Astrocyte (in vitro differentiated cells and primary cell): Measurements from ENCODE around the gene TSEN2. TPM values are rescaled to one million over a fixed set of nuclear protein-coding genes. Genes with fewer than 3 reads are reported as not detected.

Source experiments
- DNase-seq: peaks from one replicate; pipeline ENCODE4 v3.0.0-alpha.2; 2010; ENCODE audit warnings: low read depth
- FAIRE-seq: peaks from 2 replicates; lab custom pipeline; 2011; peaks lifted over from hg19 to GRCh38; lab: Jason Lieb, UNC
- H2AFZ ChIP-seq: 2 replicates; pipeline ENCODE4 v1.6.0; 2012; ENCODE audit warnings: low read depth, low read length, inconsistent platforms
- H3K27ac ChIP-seq: 2 replicates; pipeline ENCODE4 v1.5.1; 2011; ENCODE audit warnings: low read depth, low read length, inconsistent platforms
- H3K27me3 ChIP-seq: 2 replicates; pipeline ENCODE4 v1.6.0; 2011; ENCODE audit warnings: low read length, inconsistent platforms; ENCODE audit not compliant: insufficient read depth
- H3K36me3 ChIP-seq: 2 replicates; pipeline ENCODE4 v1.5.1; 2011; ENCODE audit warnings: low read length, inconsistent platforms; ENCODE audit not compliant: insufficient read depth
- H3K4me1 ChIP-seq: 2 replicates; pipeline ENCODE4 v1.5.1; 2011; ENCODE audit warnings: low read length, inconsistent platforms; ENCODE audit not compliant: insufficient read depth
- H3K4me2 ChIP-seq: 2 replicates; pipeline ENCODE4 v1.6.0; 2012; ENCODE audit warnings: low read length, inconsistent platforms
- H3K4me3 ChIP-seq: 2 replicates; pipeline ENCODE4 v1.5.1; 2011; ENCODE audit warnings: low read depth, mild to moderate bottlenecking, low read length, inconsistent platforms; ENCODE audit not compliant: insufficient read depth
- H3K79me2 ChIP-seq: 2 replicates; pipeline ENCODE4 v1.6.0; 2012; ENCODE audit warnings: mild to moderate bottlenecking, low read length, inconsistent platforms; ENCODE audit not compliant: insufficient read depth
- H3K9ac ChIP-seq: 2 replicates; pipeline ENCODE4 v1.6.0; 2012; ENCODE audit warnings: mild to moderate bottlenecking, low read length, inconsistent platforms
- H3K9me3 ChIP-seq: 2 replicates; pipeline ENCODE4 v1.5.1; 2012; ENCODE audit warnings: low read depth, mild to moderate bottlenecking, low read length, inconsistent platforms; ENCODE audit not compliant: insufficient read depth
- H4K20me1 ChIP-seq: 2 replicates; pipeline ENCODE4 v1.6.0; 2012; ENCODE audit warnings: low read length, inconsistent platforms; ENCODE audit not compliant: insufficient read depth
- H3K27ac Mint-ChIP-seq: one replicate; pipeline ENCODE4 v1.8.0; 2021; ENCODE audit warnings: mild to moderate bottlenecking, mixed read lengths; ENCODE audit not compliant: unreplicated experiment
- H3K27me3 Mint-ChIP-seq: one replicate; pipeline ENCODE4 v1.8.0; 2021; ENCODE audit warnings: low read depth, mixed read lengths; ENCODE audit not compliant: unreplicated experiment
- H3K36me3 Mint-ChIP-seq: one replicate; pipeline ENCODE4 v1.8.0; 2021; ENCODE audit warnings: low read depth, mixed read lengths; ENCODE audit not compliant: unreplicated experiment
- H3K4me1 Mint-ChIP-seq: one replicate; pipeline ENCODE4 v1.8.0; 2021; ENCODE audit warnings: low read depth, mixed read lengths; ENCODE audit not compliant: unreplicated experiment
- H3K4me3 Mint-ChIP-seq: one replicate; pipeline ENCODE4 v1.8.0; 2021; ENCODE audit warnings: mild to moderate bottlenecking, moderate library complexity, mixed read lengths; ENCODE audit not compliant: unreplicated experiment
- H3K9me3 Mint-ChIP-seq: one replicate; pipeline ENCODE4 v1.8.0; 2021; ENCODE audit warnings: mild to moderate bottlenecking, mixed read lengths; ENCODE audit not compliant: unreplicated experiment
- EZH2 ChIP-seq: IDR thresholded peaks from 2 replicates; pipeline ENCODE4 v1.6.1; 2012; ENCODE audit warnings: mild to moderate bottlenecking, low read length, inconsistent platforms; ENCODE audit not compliant: insufficient read depth
- total RNA-seq: library from RNA; stranded (reverse); gene quantifications from 2 replicates; pipeline ENCODE4 v1.2.1, GENCODE V29; 2021
- TF ChIP-seq, protein P1 (sequence below): IDR thresholded peaks from 2 replicates; pipeline ENCODE4 v1.5.1; 2011; ENCODE audit warnings: low read depth, mild to moderate bottlenecking, inconsistent platforms, low read length, moderate library complexity; ENCODE audit not compliant: insufficient read depth

The TSEN2 gene
- total RNA-seq, 1 donor from 2014 or later, result 9.7 TPM

DNA sequence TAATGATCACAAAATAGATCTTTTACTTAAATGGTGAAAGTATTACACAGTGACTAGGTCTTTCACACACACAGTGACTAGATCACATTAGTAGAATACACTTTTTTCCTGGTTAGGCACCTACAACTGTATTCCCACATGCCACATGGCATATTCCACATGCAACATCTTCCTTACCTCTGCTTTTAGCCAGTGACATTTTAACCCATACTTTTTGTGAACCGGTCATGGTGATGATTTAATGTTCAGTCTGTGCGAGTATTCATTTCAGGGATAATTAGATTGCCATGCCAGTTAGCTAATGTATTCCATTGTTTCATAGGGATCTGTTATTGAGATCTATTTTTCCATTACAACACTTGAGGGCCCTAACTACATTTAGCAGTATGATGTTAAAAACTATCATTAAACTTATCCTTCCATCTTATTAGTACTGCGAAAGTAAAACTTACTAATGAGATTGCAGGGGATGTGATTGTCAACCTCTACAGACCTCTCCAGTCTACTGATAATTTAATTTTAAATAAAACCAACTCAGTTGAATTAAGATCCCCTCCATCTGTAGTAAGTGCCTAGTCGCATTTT, 28.3 kb downstream of the TSEN2 start:
- Mint-ChIP-seq H3K9me3 (no peaks in the 10 kb centered on the region), H3K27ac (no peak overlapping the region), H3K4me1 (peaks cover 24% of the 10 kb centered on the region), H3K27me3 (no peaks in the 10 kb centered on the region), H3K4me3 (no peak overlapping the region), H3K36me3 (peaks cover 4% of the 10 kb centered on the region)
- FAIRE-seq, result no peak
- Histone ChIP-seq H3K27ac (no peak overlapping the region), H3K4me3 (no peak overlapping the region), H3K9me3 (no peaks in the 10 kb centered on the region), H3K9ac (no peak overlapping the region), H3K27me3 (no peaks in the 10 kb centered on the region), H4K20me1 (no peaks in the 10 kb centered on the region), H3K36me3 (peaks cover 3% of the 10 kb centered on the region), H3K79me2 (no peaks in the 10 kb centered on the region), H2AFZ (no peak overlapping the region), H3K4me1 (peaks cover 14% of the 10 kb centered on the region), H3K4me2 (no peak overlapping the region)
- TF ChIP-seq EZH2, result no peak
- TF ChIP-seq, protein P1, sequence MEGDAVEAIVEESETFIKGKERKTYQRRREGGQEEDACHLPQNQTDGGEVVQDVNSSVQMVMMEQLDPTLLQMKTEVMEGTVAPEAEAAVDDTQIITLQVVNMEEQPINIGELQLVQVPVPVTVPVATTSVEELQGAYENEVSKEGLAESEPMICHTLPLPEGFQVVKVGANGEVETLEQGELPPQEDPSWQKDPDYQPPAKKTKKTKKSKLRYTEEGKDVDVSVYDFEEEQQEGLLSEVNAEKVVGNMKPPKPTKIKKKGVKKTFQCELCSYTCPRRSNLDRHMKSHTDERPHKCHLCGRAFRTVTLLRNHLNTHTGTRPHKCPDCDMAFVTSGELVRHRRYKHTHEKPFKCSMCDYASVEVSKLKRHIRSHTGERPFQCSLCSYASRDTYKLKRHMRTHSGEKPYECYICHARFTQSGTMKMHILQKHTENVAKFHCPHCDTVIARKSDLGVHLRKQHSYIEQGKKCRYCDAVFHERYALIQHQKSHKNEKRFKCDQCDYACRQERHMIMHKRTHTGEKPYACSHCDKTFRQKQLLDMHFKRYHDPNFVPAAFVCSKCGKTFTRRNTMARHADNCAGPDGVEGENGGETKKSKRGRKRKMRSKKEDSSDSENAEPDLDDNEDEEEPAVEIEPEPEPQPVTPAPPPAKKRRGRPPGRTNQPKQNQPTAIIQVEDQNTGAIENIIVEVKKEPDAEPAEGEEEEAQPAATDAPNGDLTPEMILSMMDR, result no peak
- DNase-seq, result no peak

DNA sequence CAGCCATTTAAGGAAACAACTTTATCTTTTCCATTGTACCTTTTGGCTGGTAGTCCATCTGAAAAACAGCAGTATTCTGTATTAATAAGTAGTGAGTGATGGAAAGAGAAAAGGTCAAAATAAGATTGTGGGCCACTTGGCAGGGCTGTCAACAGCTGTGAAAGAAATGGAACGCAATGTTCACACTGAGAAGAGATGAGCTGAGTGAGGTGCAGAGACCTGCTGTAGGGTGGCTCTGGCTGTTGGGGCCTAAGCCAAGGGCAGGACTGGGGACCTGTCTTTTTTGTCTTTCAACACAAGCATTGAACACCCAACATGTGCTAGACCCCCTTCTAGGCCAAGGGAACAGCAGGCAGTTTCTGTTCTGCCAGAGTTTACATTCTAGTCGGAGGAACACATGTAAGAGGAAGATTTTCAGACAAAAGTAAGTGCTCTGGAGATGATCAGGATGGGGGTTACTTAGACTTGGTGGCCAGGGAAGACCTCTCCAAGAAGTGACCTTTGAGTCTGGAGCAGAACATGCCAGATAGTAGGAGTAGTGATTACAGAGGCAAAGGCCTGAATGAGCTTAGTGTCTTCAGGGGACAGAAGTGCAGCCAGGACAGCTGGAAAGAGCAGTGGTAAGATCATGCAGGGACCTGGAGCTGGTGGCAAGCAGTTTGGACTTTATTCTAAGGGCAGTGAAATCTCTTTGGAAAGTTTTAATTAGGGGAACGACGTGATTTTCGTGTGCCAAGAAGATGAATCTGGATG, 29.6 kb downstream of the TSEN2 start:
- no peaks in the 10 kb centered on the region for H3K27me3 ChIP-seq
- peaks cover 3% of the 10 kb centered on the region for H3K36me3 ChIP-seq
- TF ChIP-seq EZH2, result no peak
- TF ChIP-seq, protein P1, result no peak
- no peak overlapping the region for H3K9ac ChIP-seq
- FAIRE-seq (no peak), DNase-seq (no peak)
- no peaks in the 10 kb centered on the region for H3K79me2 ChIP-seq
- H3K27ac Mint-ChIP-seq, result no peak overlapping the region
- H4K20me1 ChIP-seq, result no peaks in the 10 kb centered on the region
- H3K36me3 Mint-ChIP-seq, result peaks cover 4% of the 10 kb centered on the region
- H3K27me3 Mint-ChIP-seq, result no peaks in the 10 kb centered on the region
- H3K4me3 Mint-ChIP-seq, result no peak overlapping the region
- H3K9me3 ChIP-seq, result no peaks in the 10 kb centered on the region
- no peak overlapping the region for H2AFZ ChIP-seq
- H3K4me2 ChIP-seq, result no peak overlapping the region
- H3K4me3 ChIP-seq, result no peak overlapping the region
- H3K4me1 ChIP-seq, result peaks cover 5% of the 10 kb centered on the region
- H3K9me3 Mint-ChIP-seq, result no peaks in the 10 kb centered on the region
- no peak overlapping the region for H3K27ac ChIP-seq
- peaks cover 19% of the 10 kb centered on the region for H3K4me1 Mint-ChIP-seq

DNA sequence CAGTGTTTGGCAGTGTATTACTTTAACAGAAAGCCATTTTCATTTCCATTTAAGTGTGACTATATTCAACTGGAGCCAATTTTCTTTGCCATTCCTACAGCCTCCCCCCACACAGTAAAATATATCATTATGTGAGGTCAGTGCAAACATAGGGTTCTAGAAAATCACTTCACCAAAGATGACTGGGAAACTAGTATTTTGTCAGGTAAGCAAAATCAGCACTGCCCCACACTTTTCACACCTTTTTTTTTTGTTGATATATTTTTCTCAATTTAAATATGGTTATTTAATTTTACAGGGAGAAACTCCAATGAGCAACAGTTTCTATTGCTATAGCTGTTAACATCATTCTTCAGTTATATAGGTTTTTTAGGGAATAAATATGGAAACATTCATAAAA, 31.4 kb downstream of the TSEN2 start:
- Histone ChIP-seq H3K27me3 (no peaks in the 10 kb centered on the region), H4K20me1 (no peaks in the 10 kb centered on the region), H3K4me3 (no peak overlapping the region), H3K79me2 (no peaks in the 10 kb centered on the region), H3K9ac (no peak overlapping the region), H3K4me1 (no peaks in the 10 kb centered on the region), H3K4me2 (no peak overlapping the region), H3K36me3 (peaks cover 3% of the 10 kb centered on the region), H2AFZ (no peak overlapping the region), H3K9me3 (no peaks in the 10 kb centered on the region), H3K27ac (no peak overlapping the region)
- Mint-ChIP-seq H3K27me3 (no peaks in the 10 kb centered on the region), H3K36me3 (peaks cover 2% of the 10 kb centered on the region), H3K27ac (no peak overlapping the region), H3K4me3 (no peak overlapping the region), H3K4me1 (peaks cover 12% of the 10 kb centered on the region), H3K9me3 (no peaks in the 10 kb centered on the region)
- FAIRE-seq (no peak), DNase-seq (no peak)
- TF ChIP-seq EZH2, result no peak
- TF ChIP-seq, protein P1, result no peak
